SK-N-SH treated with all-trans-retinoic acid at 6 μM for 48 hours (cell line): ENCODE results near the gene KDF1.

Experiments used
- ATAC-seq: fragments of 200-7000 bp; cut with Tn5 transposase; 3 replicates; pipeline ENCODE4 v1.9.1; 2020; ENCODE audit warnings: mild to moderate bottlenecking, moderate library complexity
- ARNTL ChIP-seq: fragments of 450-650 bp; formaldehyde crosslinking; IDR thresholded peaks from 2 replicates; pipeline ENCODE4 v1.5.0; 2020; ENCODE audit warnings: low read depth, mild to moderate bottlenecking, moderate library complexity, borderline replicate concordance
- CSDC2 ChIP-seq: fragments of 250-450 bp; sonication (Bioruptor Pico); IDR thresholded peaks from 2 replicates; pipeline ENCODE4 v1.5.0; 2020; ENCODE audit warnings: mild to moderate bottlenecking, moderate library complexity
- ESRRG ChIP-seq: fragments of 250-450 bp; sonication (Bioruptor Pico); IDR thresholded peaks from 2 replicates; pipeline ENCODE4 v1.6.1; 2021; ENCODE audit warnings: mild to moderate bottlenecking
- GLIS3 ChIP-seq: fragments of 250-450 bp; sonication (Bioruptor Pico); IDR thresholded peaks from 2 replicates; pipeline ENCODE4 v1.5.0; 2020; ENCODE audit warnings: mild to moderate bottlenecking, moderate library complexity
- ISL1 ChIP-seq: fragments of 250-450 bp; sonication (Bioruptor Pico); IDR thresholded peaks from 2 replicates; pipeline ENCODE4 v2.1.2; 2022; ENCODE audit warnings: mild to moderate bottlenecking, moderate library complexity
- OSR1 ChIP-seq: fragments of 250-450 bp; sonication (Bioruptor Pico); IDR thresholded peaks from 2 replicates; pipeline ENCODE4 v1.8.0; 2022; ENCODE audit warnings: moderate library complexity, mild to moderate bottlenecking, inconsistent platforms
- PPARA ChIP-seq: fragments of 250-450 bp; sonication (Bioruptor Pico); IDR thresholded peaks from 2 replicates; pipeline ENCODE4 v1.5.0; 2020; ENCODE audit warnings: mild to moderate bottlenecking, borderline replicate concordance
- RARB ChIP-seq: fragments of 250-450 bp; sonication (Bioruptor Pico); IDR thresholded peaks from 2 replicates; pipeline ENCODE4 v1.8.0; 2021; ENCODE audit warnings: mild to moderate bottlenecking, moderate library complexity
- SNAI2 ChIP-seq: fragments of 250-450 bp; sonication (Bioruptor Pico); IDR thresholded peaks from 2 replicates; pipeline ENCODE4 v1.5.0; 2020; ENCODE audit warnings: mild to moderate bottlenecking, moderate library complexity
- TCF4 ChIP-seq: fragments of 250-450 bp; sonication (Bioruptor Pico); IDR thresholded peaks from 2 replicates; pipeline ENCODE4 v1.8.0; 2021; ENCODE audit warnings: mild to moderate bottlenecking, moderate library complexity, borderline replicate concordance
- TOX ChIP-seq: fragments of 250-450 bp; sonication (Bioruptor Pico); IDR thresholded peaks from 2 replicates; pipeline ENCODE4 v1.8.0; 2021; ENCODE audit warnings: mild to moderate bottlenecking, moderate library complexity, borderline replicate concordance
- ZC3H10 ChIP-seq: fragments of 250-450 bp; sonication (Bioruptor Pico); IDR thresholded peaks from 2 replicates; pipeline ENCODE4 v1.5.1; 2021; ENCODE audit warnings: mild to moderate bottlenecking, moderate library complexity
- ZFP3 ChIP-seq: fragments of 250-450 bp; sonication (Bioruptor Pico); IDR thresholded peaks from 2 replicates; pipeline ENCODE4 v1.5.0; 2020; ENCODE audit warnings: mild to moderate bottlenecking, moderate library complexity
- ZFP30 ChIP-seq: fragments of 450-650 bp; formaldehyde crosslinking; IDR thresholded peaks from 2 replicates; pipeline ENCODE4 v1.5.0; 2022; ENCODE audit warnings: mild to moderate bottlenecking, moderate library complexity
- ZNF70 ChIP-seq: fragments of 450-650 bp; formaldehyde crosslinking; IDR thresholded peaks from 2 replicates; pipeline ENCODE4 v1.5.0; 2020; ENCODE audit warnings: mild to moderate bottlenecking, moderate library complexity
- ZNF8 ChIP-seq: fragments of 450-650 bp; formaldehyde crosslinking; IDR thresholded peaks from 2 replicates; pipeline ENCODE4 v1.5.0; 2020; ENCODE audit warnings: mild to moderate bottlenecking, moderate library complexity
- TF ChIP-seq, protein P1 (sequence below): fragments of 250-450 bp; sonication (Bioruptor Pico); IDR thresholded peaks from 2 replicates; pipeline ENCODE4 v1.5.1; 2021; ENCODE audit warnings: mild to moderate bottlenecking, moderate library complexity
- TF ChIP-seq, protein P2 (sequence below): fragments of 250-450 bp; sonication (Bioruptor Pico); IDR thresholded peaks from 2 replicates; pipeline ENCODE4 v1.8.0; 2021; ENCODE audit warnings: low read depth, mild to moderate bottlenecking, moderate library complexity, borderline replicate concordance
- TF ChIP-seq, protein P3 (sequence below): fragments of 250-450 bp; sonication (Bioruptor Pico); IDR thresholded peaks from 2 replicates; pipeline ENCODE4 v1.5.1; 2020; ENCODE audit warnings: low read depth, mild to moderate bottlenecking, moderate library complexity
- TF ChIP-seq, protein P4 (sequence below): fragments of 250-450 bp; sonication (Bioruptor Pico); IDR thresholded peaks from 2 replicates; pipeline ENCODE4 v1.8.0; 2020; ENCODE audit warnings: mild to moderate bottlenecking, moderate library complexity, borderline replicate concordance
- TF ChIP-seq, protein P5 (sequence below): fragments of 250-450 bp; sonication (Bioruptor Pico); IDR thresholded peaks from 2 replicates; pipeline ENCODE4 v1.5.0; 2020; ENCODE audit warnings: mild to moderate bottlenecking, moderate library complexity

KDF1 gene

DNA sequence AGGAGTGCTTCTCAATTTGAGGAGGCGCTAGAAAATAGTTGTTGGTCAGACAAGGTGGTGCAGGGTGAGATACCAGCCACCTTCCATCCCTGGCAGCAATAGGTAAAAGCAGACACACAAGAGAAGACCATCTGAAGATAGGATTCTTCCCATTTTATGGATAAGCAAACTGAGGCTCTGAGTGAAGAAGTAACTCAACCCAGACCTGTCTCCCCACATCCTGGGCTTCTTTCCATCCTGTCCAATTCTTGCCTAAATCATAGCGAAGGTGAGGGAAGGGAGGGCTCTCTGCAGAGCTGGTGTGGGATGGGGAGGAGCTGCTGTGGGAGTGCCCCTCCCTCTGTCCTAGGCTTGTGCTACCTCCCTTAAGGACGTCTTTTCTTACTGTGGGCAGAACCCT is 11.3 kb upstream of the KDF1 start:
- TF ChIP-seq GLIS3 (CRISPR knock-in tag): no peak
- ATAC-seq: no peak

DNA sequence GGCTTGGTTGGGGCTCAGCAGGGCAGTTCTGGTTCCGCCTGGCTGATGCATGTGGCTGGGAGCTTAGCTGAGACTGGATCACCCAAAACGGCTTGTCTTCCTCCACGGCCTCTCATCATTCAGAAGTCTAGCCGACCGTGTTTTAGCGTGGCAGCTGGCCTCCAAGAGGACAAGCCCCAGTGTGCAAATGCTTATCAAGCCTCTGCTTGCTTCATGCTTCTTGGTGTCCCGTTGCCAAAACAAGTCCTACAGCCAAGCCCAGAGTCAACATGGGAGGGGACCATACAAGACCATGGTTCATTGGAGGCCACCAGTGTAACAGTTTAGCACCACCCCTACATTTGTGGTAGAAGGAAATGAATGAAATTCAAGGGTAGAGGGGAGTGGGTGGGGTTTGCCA is 10.5 kb upstream of the KDF1 start:
- no peak for ATAC-seq
- TF ChIP-seq ARNTL (no peak), ZC3H10 (CRISPR knock-in tag) (no peak), SNAI2 (no peak), PPARA (CRISPR knock-in tag) (no peak)
- TF ChIP-seq, protein P1, sequence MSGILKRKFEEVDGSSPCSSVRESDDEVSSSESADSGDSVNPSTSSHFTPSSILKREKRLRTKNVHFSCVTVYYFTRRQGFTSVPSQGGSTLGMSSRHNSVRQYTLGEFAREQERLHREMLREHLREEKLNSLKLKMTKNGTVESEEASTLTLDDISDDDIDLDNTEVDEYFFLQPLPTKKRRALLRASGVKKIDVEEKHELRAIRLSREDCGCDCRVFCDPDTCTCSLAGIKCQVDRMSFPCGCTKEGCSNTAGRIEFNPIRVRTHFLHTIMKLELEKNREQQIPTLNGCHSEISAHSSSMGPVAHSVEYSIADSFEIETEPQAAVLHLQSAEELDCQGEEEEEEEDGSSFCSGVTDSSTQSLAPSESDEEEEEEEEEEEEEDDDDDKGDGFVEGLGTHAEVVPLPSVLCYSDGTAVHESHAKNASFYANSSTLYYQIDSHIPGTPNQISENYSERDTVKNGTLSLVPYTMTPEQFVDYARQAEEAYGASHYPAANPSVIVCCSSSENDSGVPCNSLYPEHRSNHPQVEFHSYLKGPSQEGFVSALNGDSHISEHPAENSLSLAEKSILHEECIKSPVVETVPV (CRISPR knock-in tag): no peak

DNA sequence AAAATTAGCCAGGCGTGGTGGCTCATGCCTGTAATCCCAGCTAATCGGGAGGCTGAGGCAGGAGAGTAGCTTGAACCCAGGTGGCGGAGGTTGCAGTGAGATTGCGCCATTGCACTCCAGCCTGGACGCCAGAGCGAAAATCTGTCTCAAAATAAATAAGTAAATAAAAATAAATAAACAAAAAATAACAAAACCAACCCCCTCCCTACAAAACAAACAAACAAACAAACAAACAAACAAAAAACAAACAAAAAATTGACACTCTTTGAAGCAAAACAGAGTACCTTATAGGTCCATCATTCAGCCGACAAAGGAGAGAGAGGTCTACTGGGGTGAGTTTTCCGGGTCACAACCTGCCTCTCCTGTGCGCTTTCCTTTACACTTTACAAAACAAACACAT is 5.4 kb upstream of the KDF1 start:
- no peak for TF ChIP-seq CSDC2
- TF ChIP-seq, all 23 proteins: peak for 0
- ATAC-seq: no peak

DNA sequence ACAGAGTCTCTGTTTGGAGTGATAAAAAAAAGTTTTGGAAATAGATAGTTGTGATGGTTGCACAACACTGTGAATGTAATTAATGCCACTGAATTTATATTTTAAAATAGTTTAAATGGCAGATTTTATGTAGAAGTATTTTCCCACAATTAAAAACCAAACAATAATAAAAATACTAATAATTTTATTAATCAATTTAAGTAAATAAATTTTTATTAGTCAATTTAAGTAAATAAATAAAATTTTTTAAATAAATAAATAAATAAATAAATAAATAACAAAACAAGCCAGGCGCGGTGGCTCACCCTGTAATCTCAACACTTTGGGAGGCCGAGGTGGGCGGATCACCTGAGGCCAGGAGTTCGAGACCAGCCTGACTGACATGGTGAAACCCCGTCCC is 4.9 kb upstream of the KDF1 start:
- ATAC-seq: no peak
- no peak for TF ChIP-seq ZNF8 (CRISPR knock-in tag)
- TF ChIP-seq CSDC2: no peak

DNA sequence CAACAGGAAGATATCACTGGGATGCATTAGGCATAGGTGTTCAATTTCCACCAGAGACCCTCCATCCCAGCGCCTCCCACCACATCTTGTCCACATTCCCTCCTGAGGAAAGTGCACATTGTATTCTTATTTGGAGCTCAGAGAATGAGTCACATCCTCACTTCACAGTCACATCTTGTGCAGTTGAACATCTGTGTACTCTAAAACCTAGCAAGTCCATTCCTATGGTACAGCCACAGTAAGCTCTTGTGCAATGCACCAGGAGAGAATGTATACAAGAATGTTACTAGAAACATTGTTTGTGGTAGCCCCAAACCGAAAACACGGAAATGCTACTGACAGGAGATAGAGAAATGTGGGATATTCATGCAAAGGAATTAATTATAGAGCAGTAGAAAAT is 1.6 kb upstream of the KDF1 start:
- no peak for TF ChIP-seq ARNTL
- ATAC-seq: peak; percentile 58

DNA sequence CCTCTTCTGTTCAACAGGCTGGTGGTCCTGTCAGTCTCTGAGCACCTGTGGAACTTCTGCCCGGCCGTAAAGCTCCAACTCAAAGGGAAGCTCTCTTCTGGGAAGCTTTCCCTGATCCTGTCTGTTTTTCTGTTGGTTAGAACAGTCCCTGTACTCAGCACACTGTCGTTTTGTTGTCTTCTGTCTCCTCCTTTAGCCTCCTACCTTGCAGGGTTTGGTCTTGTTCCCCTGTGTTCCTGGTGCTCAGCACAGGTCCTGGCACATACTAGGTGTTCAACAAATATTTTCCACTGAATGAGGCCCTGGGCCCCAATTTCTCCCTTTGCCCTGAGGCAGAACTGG is 328 bp upstream of the KDF1 start:
- no peak for ATAC-seq

DNA sequence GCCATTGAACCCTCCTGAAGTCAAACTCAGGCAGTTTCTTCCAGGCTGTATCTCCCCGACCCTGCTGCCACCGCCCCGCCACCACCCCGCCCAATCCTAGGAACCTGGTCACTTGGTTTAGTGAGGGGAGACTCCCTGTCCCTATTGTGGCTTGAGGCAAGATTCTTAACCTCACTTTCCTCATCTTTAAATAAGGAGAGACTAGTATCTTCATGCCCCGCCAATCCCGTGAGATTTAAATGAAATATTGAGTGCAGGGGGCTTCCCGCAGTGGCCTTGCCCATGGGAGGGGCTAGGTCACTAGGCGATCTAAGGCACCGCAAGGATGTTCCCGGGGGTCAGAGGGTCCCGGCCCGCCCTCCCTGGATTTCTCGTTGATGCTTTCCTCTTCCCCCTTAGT is 998 bp downstream of the KDF1 start:
- TF ChIP-seq, protein P2, sequence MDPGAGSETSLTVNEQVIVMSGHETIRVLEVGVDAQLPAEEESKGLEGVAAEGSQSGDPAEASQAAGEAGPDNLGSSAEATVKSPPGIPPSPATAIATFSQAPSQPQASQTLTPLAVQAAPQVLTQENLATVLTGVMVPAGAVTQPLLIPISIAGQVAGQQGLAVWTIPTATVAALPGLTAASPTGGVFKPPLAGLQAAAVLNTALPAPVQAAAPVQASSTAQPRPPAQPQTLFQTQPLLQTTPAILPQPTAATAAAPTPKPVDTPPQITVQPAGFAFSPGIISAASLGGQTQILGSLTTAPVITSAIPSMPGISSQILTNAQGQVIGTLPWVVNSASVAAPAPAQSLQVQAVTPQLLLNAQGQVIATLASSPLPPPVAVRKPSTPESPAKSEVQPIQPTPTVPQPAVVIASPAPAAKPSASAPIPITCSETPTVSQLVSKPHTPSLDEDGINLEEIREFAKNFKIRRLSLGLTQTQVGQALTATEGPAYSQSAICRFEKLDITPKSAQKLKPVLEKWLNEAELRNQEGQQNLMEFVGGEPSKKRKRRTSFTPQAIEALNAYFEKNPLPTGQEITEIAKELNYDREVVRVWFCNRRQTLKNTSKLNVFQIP: no peak
- TF ChIP-seq ZFP3 (CRISPR knock-in tag) (no peak), TOX (CRISPR knock-in tag) (no peak), GLIS3 (CRISPR knock-in tag) (no peak), ARNTL (no peak), RARB (CRISPR knock-in tag) (no peak), ISL1 (CRISPR knock-in tag) (no peak), ZC3H10 (CRISPR knock-in tag) (no peak), ESRRG (CRISPR knock-in tag) (no peak), ZNF8 (CRISPR knock-in tag) (no peak), ZNF70 (CRISPR knock-in tag) (no peak), TCF4 (no peak), OSR1 (CRISPR knock-in tag) (no peak), ZFP30 (no peak), SNAI2 (no peak), PPARA (CRISPR knock-in tag) (no peak)
- TF ChIP-seq, protein P3, sequence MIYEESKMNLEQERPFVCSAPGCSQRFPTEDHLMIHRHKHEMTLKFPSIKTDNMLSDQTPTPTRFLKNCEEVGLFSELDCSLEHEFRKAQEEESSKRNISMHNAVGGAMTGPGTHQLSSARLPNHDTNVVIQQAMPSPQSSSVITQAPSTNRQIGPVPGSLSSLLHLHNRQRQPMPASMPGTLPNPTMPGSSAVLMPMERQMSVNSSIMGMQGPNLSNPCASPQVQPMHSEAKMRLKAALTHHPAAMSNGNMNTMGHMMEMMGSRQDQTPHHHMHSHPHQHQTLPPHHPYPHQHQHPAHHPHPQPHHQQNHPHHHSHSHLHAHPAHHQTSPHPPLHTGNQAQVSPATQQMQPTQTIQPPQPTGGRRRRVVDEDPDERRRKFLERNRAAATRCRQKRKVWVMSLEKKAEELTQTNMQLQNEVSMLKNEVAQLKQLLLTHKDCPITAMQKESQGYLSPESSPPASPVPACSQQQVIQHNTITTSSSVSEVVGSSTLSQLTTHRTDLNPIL: no peak
- TF ChIP-seq, protein P4, sequence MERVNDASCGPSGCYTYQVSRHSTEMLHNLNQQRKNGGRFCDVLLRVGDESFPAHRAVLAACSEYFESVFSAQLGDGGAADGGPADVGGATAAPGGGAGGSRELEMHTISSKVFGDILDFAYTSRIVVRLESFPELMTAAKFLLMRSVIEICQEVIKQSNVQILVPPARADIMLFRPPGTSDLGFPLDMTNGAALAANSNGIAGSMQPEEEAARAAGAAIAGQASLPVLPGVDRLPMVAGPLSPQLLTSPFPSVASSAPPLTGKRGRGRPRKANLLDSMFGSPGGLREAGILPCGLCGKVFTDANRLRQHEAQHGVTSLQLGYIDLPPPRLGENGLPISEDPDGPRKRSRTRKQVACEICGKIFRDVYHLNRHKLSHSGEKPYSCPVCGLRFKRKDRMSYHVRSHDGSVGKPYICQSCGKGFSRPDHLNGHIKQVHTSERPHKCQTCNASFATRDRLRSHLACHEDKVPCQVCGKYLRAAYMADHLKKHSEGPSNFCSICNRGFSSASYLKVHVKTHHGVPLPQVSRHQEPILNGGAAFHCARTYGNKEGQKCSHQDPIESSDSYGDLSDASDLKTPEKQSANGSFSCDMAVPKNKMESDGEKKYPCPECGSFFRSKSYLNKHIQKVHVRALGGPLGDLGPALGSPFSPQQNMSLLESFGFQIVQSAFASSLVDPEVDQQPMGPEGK: no peak
- TF ChIP-seq, protein P5, sequence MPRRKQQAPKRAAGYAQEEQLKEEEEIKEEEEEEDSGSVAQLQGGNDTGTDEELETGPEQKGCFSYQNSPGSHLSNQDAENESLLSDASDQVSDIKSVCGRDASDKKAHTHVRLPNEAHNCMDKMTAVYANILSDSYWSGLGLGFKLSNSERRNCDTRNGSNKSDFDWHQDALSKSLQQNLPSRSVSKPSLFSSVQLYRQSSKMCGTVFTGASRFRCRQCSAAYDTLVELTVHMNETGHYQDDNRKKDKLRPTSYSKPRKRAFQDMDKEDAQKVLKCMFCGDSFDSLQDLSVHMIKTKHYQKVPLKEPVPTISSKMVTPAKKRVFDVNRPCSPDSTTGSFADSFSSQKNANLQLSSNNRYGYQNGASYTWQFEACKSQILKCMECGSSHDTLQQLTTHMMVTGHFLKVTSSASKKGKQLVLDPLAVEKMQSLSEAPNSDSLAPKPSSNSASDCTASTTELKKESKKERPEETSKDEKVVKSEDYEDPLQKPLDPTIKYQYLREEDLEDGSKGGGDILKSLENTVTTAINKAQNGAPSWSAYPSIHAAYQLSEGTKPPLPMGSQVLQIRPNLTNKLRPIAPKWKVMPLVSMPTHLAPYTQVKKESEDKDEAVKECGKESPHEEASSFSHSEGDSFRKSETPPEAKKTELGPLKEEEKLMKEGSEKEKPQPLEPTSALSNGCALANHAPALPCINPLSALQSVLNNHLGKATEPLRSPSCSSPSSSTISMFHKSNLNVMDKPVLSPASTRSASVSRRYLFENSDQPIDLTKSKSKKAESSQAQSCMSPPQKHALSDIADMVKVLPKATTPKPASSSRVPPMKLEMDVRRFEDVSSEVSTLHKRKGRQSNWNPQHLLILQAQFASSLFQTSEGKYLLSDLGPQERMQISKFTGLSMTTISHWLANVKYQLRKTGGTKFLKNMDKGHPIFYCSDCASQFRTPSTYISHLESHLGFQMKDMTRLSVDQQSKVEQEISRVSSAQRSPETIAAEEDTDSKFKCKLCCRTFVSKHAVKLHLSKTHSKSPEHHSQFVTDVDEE (CRISPR knock-in tag): no peak
- TF ChIP-seq, protein P1 (CRISPR knock-in tag): no peak
- ATAC-seq: no peak

More for the DNA sequence above, 328 bp upstream of the KDF1 start:
- no peak for TF ChIP-seq ESRRG (CRISPR knock-in tag)
- no peak for TF ChIP-seq ARNTL
